ENCODE data around the gene SLIT3.

SLIT3 gene

DNA sequence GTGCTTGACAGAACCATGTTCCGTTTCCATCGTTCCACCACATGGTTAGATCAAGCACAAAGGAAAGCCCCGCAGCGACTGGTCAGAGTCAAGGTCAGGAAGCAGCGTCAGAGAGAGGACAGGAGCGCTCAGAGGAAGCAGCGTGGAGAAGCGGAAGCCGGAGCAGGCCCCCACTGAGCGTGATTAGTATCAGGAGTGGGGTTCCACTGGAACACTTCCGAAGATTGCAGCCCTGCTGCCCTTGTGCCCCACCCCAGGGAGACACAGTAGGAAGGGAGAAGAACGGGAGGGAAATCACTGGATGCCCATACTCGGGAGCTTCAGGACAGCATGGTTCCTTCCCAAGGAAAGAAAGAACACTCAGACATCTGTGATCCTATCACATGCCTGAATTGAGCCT, 532.8 kb downstream of the SLIT3 start:
- TF ChIP-seq CTCF (IDR thresholded peaks at IDR 0.05; ENCODE audit: low read length, missing control alignments) = no peak
- H3K4me3 ChIP-seq (replicated peaks; ENCODE audit: low read depth, low read length) = no peak overlapping the region
- DNase-seq (ENCODE audit: low read depth) = no peak

DNA sequence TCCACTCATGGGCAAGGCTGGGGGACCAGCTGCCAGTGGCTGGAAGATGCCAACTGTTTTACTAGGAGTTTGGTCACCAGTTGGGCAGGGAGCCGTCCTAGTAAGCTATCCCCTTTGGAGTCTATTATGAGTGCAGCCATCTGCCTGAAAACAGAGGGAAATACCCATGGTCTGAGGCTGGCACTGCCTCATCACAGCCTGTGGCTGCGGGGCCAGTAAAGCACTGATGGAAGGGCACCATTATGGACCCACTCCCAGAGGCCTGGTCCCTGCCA, 534.6 kb downstream of the SLIT3 start:
- DNase-seq (ENCODE audit: low read depth) = no peak
- no peak for TF ChIP-seq CTCF (IDR thresholded peaks at IDR 0.05; ENCODE audit: low read length, missing control alignments)
- no peak overlapping the region for H3K4me3 ChIP-seq (replicated peaks; ENCODE audit: low read depth, low read length)

GRCh38 chr5:168765551-168766425, 535.2 kb downstream of the SLIT3 start:
- DNase-seq (ENCODE audit: low read depth) = peak; percentile 24
- no peak for TF ChIP-seq CTCF (IDR thresholded peaks at IDR 0.05; ENCODE audit: low read length, missing control alignments)
- no peak overlapping the region for H3K4me3 ChIP-seq (replicated peaks; ENCODE audit: low read depth, low read length)

DNA sequence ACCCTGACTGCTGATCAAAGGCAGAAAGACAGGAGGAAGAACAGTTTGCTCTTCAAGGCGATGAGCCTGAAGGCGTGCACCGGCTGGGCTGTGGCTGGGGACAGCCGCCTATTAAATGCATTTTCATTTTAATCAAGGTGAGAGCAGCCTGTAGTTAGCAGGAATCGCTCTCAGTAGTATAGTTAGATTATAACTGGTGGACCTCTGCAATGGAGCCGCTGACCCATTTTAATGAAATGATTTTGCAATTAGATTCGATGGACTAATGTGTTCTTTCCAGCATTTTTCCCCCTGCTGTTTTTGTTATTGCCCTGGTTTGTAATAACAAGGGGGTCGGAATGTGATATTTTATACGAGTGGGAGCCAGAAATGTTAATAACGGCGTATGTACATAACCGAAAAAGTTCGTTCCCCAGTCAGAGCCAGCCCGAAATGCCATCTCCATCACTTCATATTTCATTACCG, 535.8 kb downstream of the SLIT3 start:
- no peak for TF ChIP-seq CTCF (IDR thresholded peaks at IDR 0.05; ENCODE audit: low read length, missing control alignments)
- H3K4me3 ChIP-seq (replicated peaks; ENCODE audit: low read depth, low read length) = no peak overlapping the region
- DNase-seq (ENCODE audit: low read depth) = no peak

- no peak for DNase-seq (ENCODE audit: low read depth)
- TF ChIP-seq CTCF (IDR thresholded peaks at IDR 0.05; ENCODE audit: low read length, missing control alignments) = no peak
- H3K4me3 ChIP-seq (replicated peaks; ENCODE audit: low read depth, low read length) = no peak overlapping the region
Observed at GRCh38 chr5:168756453-168757391, 544.2 kb downstream of the SLIT3 start.

- no peak for DNase-seq (ENCODE audit: low read depth)
- TF ChIP-seq CTCF (IDR thresholded peaks at IDR 0.05; ENCODE audit: low read length, missing control alignments) = no peak
- H3K4me3 ChIP-seq (replicated peaks; ENCODE audit: low read depth, low read length) = no peak overlapping the region
Observed at GRCh38 chr5:168755548-168756093, 545.3 kb downstream of the SLIT3 start.

Measured in fibroblast of pulmonary artery (primary cell).